Measurements from ENCODE around the gene KCNMA1.

KCNMA1 gene

DNA sequence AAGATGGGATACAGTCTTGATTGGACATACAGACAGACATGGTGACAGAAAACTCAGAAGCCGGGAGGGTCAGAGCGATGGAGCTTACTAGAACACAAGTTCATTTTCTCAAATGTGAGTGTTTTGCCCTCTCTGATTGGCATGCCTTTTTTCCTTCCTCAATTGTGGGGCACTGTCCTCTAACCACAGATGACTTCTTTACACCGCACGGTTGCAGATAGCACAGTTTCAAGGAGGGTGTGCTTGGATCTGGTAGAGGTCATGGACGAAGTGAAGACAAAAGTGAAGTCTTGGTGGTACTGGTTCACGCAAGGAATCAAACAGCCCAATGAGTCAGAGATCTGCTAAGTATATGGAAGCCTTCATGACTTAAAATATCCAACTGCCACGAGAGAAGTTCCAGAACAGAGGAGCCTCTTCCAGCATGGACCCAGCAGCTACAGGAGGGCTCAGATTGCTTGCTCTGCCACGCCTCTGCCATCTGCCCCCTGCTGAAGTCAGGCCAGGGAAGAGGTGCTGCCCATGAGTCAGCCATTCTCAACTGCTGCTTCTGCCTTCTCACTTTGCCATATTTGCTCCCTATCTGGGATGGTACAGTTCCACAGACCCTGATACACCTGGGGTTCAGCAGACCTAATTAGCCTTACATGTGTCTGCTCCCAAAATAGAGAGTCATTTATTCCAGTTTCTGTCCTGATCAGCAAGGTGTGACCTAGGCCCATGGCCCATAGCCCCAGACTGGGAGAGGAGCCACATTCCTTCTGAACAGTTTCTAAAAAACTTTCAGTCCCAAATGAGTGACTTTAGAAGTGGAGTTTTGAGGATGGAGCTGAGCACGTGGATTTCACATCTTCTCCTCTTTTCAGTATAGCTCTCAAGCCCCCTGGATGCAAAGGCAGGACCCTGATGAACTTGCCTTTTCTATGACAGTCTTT is 413.8 kb downstream of the KCNMA1 start:
- TF ChIP-seq POLR2A (IDR thresholded peaks at IDR 0.05; ENCODE audit: extremely low read depth, insufficient read length) (no peak), MYC (IDR thresholded peaks at IDR 0.05; ENCODE audit: low read depth, low read length) (no peak)
- TF ChIP-seq, protein P1, sequence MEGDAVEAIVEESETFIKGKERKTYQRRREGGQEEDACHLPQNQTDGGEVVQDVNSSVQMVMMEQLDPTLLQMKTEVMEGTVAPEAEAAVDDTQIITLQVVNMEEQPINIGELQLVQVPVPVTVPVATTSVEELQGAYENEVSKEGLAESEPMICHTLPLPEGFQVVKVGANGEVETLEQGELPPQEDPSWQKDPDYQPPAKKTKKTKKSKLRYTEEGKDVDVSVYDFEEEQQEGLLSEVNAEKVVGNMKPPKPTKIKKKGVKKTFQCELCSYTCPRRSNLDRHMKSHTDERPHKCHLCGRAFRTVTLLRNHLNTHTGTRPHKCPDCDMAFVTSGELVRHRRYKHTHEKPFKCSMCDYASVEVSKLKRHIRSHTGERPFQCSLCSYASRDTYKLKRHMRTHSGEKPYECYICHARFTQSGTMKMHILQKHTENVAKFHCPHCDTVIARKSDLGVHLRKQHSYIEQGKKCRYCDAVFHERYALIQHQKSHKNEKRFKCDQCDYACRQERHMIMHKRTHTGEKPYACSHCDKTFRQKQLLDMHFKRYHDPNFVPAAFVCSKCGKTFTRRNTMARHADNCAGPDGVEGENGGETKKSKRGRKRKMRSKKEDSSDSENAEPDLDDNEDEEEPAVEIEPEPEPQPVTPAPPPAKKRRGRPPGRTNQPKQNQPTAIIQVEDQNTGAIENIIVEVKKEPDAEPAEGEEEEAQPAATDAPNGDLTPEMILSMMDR (IDR thresholded peaks at IDR 0.05; ENCODE audit: low read depth, low read length): no peak
- TF ChIP-seq, protein P2, sequence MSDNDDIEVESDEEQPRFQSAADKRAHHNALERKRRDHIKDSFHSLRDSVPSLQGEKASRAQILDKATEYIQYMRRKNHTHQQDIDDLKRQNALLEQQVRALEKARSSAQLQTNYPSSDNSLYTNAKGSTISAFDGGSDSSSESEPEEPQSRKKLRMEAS (IDR thresholded peaks at IDR 0.05; ENCODE audit: low read depth, low read length): no peak
- no peak overlapping the region for H3K4me3 ChIP-seq (ENCODE audit: low read depth, low read length)
- peak; percentile 51 for DNase-seq (ENCODE audit: low read depth)

DNA sequence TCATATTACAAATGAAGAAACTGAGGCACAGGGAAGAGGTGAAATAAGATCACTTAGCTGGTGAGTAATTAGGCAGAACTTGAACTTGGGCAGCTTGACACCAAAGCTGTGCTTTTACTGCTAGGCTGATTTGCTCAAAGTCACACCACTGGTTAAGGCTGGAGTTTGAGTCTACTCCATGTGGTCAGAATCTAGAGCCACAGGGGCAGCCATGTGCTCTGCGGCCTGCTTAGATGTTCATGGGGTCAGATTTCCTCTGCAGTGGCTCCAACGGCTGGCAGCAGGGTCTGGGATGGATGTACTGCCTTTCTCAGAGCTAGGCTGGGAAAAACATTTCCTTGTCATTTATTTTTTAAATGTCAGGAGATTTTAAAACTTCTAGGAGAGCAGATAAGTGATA is 417.5 kb downstream of the KCNMA1 start:
- no peak for TF ChIP-seq MYC (IDR thresholded peaks at IDR 0.05; ENCODE audit: low read depth, low read length)
- TF ChIP-seq, protein P1 (IDR thresholded peaks at IDR 0.05; ENCODE audit: low read depth, low read length): no peak
- TF ChIP-seq, protein P2 (IDR thresholded peaks at IDR 0.05; ENCODE audit: low read depth, low read length): peak; percentile 58; the same call in 1 of the 2 replicates
- DNase-seq (ENCODE audit: low read depth): no peak
- H3K4me3 ChIP-seq (ENCODE audit: low read depth, low read length): no peak overlapping the region

DNA sequence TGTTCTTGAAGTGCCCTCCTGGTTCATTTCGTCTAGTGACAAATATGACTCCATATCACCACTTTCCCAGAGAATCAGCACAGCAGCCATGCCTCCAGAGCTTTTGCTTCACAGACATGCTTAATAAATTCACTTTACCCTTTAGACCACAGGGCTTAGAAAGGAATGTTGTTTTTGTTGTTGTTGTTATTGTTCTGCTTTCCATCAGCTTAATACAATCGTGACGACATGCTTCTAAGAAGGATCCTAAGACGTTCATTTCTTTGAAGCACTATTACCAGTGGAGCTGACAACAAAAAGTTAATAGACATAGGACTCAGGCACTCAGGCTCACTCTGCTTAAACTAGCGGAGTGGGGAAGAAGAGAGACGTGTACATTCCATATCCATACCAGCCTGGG is 418.6 kb downstream of the KCNMA1 start:
- TF ChIP-seq, protein P2 (IDR thresholded peaks at IDR 0.05; ENCODE audit: low read depth, low read length): no peak
- TF ChIP-seq MYC (IDR thresholded peaks at IDR 0.05; ENCODE audit: low read depth, low read length): no peak
- no peak for TF ChIP-seq POLR2A (IDR thresholded peaks at IDR 0.05; ENCODE audit: extremely low read depth, insufficient read length)
- TF ChIP-seq, protein P1 (IDR thresholded peaks at IDR 0.05; ENCODE audit: low read depth, low read length): no peak
- no peak overlapping the region for H3K4me3 ChIP-seq (ENCODE audit: low read depth, low read length)
- no peak for DNase-seq (ENCODE audit: low read depth)

DNA sequence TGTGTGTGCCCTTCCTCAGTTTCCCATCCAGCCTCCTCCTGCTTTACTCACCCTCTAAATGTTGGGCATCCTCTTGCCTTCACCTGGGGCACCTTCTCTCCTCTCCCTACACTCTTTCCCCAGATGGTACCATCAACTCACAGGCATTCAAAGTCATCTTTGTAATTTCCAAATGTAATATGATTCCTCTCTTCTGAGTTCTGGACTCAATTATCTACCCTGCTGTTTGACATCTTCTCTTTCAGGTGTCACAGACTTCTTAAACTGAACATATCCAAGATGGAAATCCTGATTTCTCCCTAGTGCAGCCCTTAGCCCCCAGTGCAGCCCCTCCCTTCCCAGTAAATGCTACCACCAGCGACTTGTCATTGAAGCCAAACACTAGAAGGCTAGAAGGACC is 422.8 kb downstream of the KCNMA1 start:
- no peak for TF ChIP-seq POLR2A (IDR thresholded peaks at IDR 0.05; ENCODE audit: extremely low read depth, insufficient read length)
- TF ChIP-seq, protein P1 (IDR thresholded peaks at IDR 0.05; ENCODE audit: low read depth, low read length): no peak
- TF ChIP-seq MYC (IDR thresholded peaks at IDR 0.05; ENCODE audit: low read depth, low read length): no peak
- TF ChIP-seq, protein P2 (IDR thresholded peaks at IDR 0.05; ENCODE audit: low read depth, low read length): no peak
- no peak overlapping the region for H3K4me3 ChIP-seq (ENCODE audit: low read depth, low read length)
- no peak for DNase-seq (ENCODE audit: low read depth)

DNA sequence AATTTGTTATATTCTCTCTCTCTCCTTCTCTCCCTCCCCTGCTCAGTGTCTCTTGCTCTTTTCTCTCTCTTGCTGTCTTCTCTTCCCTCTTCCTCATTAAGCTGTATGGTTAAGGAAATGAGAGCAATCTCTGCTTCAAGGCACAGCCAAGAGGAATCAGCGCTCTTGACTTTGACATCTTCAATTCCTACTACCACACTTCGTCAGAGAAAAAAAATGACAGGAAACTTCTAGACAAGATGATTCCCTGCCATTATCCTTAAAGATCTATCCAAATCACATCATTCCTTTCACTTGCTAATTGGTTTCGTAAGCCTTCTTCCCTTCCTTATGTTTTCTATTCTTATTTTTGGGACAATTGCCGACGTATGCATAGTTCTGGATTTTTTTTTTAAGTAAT is 425.0 kb downstream of the KCNMA1 start:
- no peak for DNase-seq (ENCODE audit: low read depth)
- TF ChIP-seq, protein P2 (IDR thresholded peaks at IDR 0.05; ENCODE audit: low read depth, low read length): no peak
- TF ChIP-seq, protein P1 (IDR thresholded peaks at IDR 0.05; ENCODE audit: low read depth, low read length): no peak

More for the DNA sequence above, 425.0 kb downstream of the KCNMA1 start:
- no peak overlapping the region for H3K4me3 ChIP-seq (ENCODE audit: low read depth, low read length)

Data from NB4 (cell line).